Erythroblast (primary cell): ENCODE measurements around the gene ICA1.

Source experiments
- GATA1 ChIP-seq: IDR thresholded peaks from 2 replicates; pipeline ENCODE4 v1.6.1; 2011; ENCODE audit warnings: low read depth, mild to moderate bottlenecking, control low read depth, low read length, moderate library complexity
- POLR2A ChIP-seq: IDR thresholded peaks from 2 replicates; pipeline ENCODE4 v1.6.1; 2011; ENCODE audit warnings: mild to moderate bottlenecking, low read length

GRCh38 chr7:8172372-8173354, 89.3 kb downstream of the ICA1 start:
- TF ChIP-seq POLR2A (no peak), GATA1 (no peak)
